Activated naive CD8-positive, alpha-beta T cell treated with anti-CD3 and anti-CD28 coated beads for 36 hours (primary cell): ENCODE results near the gene PAQR9. TPM values are rescaled to one million over a fixed set of nuclear protein-coding genes. Genes with fewer than 3 reads are reported as not detected.
"Not testable (repeated sequence)": the region's sequence is repeated elsewhere in the genome, so short reads cannot be mapped to it uniquely, and the experiment has no call there.

Experiments used
- DNase-seq: peaks from one replicate; pipeline ENCODE4 v3.0.0; 2021
- H3K27ac Mint-ChIP-seq: one replicate; pipeline ENCODE4 v1.8.0; 2022; ENCODE audit warnings: mild to moderate bottlenecking, moderate library complexity, mixed read lengths
- H3K27me3 Mint-ChIP-seq: one replicate; pipeline ENCODE4 v1.8.0; 2022; ENCODE audit warnings: mild to moderate bottlenecking, mixed read lengths
- H3K36me3 Mint-ChIP-seq: one replicate; pipeline ENCODE4 v1.8.0; 2021; ENCODE audit warnings: mild to moderate bottlenecking, mixed read lengths
- H3K4me1 Mint-ChIP-seq: one replicate; pipeline ENCODE4 v1.8.0; 2021; ENCODE audit warnings: mixed read lengths
- H3K4me3 Mint-ChIP-seq: one replicate; pipeline ENCODE4 v1.8.0; 2022; ENCODE audit warnings: mild to moderate bottlenecking, moderate library complexity, mixed read lengths
- H3K9me3 Mint-ChIP-seq: one replicate; pipeline ENCODE4 v1.8.0; 2022; ENCODE audit warnings: mixed read lengths
- total RNA-seq, 2 experiments: library from RNA; stranded (reverse); gene quantifications; one replicate each; pipeline ENCODE4 v1.2.3, GENCODE V29; 2021

The PAQR9 gene
- total RNA-seq, 2 experiments from 2014 or later = not detected

- DNase-seq, H3K4me3 Mint-ChIP-seq, H3K36me3 Mint-ChIP-seq, H3K27ac Mint-ChIP-seq, H3K9me3 Mint-ChIP-seq, H3K4me1 Mint-ChIP-seq: not testable (repeated sequence)
- H3K27me3 Mint-ChIP-seq = peaks cover 15% of the 10 kb centered on the region
Observed at GRCh38 chr3:142988826-142989225, 25.4 kb upstream of the PAQR9 start.

DNA sequence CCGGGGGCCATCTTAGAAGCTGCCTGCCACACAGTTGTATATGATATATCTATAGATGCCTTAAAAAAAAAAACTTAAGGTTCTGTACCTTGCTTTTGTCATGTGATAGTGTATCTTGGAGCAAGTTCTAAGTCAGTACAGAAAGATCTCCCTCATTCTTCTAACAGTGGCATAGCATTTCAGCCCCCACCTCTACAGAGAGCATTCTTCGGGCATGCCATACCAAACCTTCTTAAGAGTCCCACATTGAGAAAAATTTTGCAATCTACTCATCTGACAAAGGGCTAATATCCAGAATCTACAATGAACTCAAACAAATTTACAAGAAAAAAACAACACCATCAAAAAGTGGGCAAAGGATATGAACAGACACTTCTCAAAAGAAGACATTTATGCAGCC, 24.7 kb upstream of the PAQR9 start:
- H3K27me3 Mint-ChIP-seq = peaks cover 13% of the 10 kb centered on the region
- H3K4me1 Mint-ChIP-seq, H3K27ac Mint-ChIP-seq, DNase-seq, H3K36me3 Mint-ChIP-seq, H3K4me3 Mint-ChIP-seq, H3K9me3 Mint-ChIP-seq: not testable (repeated sequence)

- H3K27ac Mint-ChIP-seq = no peak overlapping the region
- H3K9me3 Mint-ChIP-seq = no peaks in the 10 kb centered on the region
- no peak for DNase-seq
- no peak overlapping the region for H3K4me3 Mint-ChIP-seq
- H3K27me3 Mint-ChIP-seq = peaks cover 12% of the 10 kb centered on the region
- no peaks in the 10 kb centered on the region for H3K36me3 Mint-ChIP-seq
- H3K4me1 Mint-ChIP-seq = no peaks in the 10 kb centered on the region
Observed at GRCh38 chr3:142987707-142988106, 24.2 kb upstream of the PAQR9 start.

DNA sequence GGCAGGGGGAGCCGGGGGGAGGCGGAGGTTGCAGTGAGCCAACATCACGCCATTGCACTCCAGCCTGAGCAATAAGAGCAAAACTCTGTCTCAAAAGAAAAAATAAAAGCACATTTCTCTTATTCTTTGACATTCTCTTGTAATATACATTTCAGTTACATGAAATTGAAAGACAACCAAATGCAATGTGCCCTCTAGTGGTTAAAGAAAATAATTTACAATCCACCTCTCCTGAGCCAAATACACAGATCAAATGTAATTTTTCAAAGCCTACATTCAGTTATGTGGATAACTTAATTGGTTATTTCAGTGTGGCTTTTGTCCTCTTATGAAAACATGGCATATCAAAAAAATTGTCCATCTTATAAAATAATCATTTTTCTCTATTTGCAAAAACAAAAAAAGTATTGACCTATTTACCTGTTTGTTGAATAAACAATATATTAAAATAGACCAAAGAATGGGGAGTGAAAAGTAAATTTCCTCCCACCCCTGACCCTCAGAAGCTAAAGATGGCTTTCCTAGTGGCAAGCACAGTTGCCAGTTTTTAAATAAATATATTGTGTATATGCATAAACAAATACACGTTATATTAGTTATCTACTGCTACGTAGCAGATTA, 23.7 kb upstream of the PAQR9 start:
- H3K9me3 Mint-ChIP-seq = no peaks in the 10 kb centered on the region
- H3K36me3 Mint-ChIP-seq = no peaks in the 10 kb centered on the region
- no peak overlapping the region for H3K27ac Mint-ChIP-seq
- H3K4me3 Mint-ChIP-seq = no peak overlapping the region
- no peaks in the 10 kb centered on the region for H3K4me1 Mint-ChIP-seq
- no peak for DNase-seq
- peaks cover 15% of the 10 kb centered on the region for H3K27me3 Mint-ChIP-seq

- no peaks in the 10 kb centered on the region for H3K36me3 Mint-ChIP-seq
- H3K27me3 Mint-ChIP-seq = peaks cover 19% of the 10 kb centered on the region
- H3K4me1 Mint-ChIP-seq = no peaks in the 10 kb centered on the region
- no peak overlapping the region for H3K27ac Mint-ChIP-seq
- H3K9me3 Mint-ChIP-seq = no peaks in the 10 kb centered on the region
- no peak for DNase-seq
- H3K4me3 Mint-ChIP-seq = no peak overlapping the region
Observed at GRCh38 chr3:142984255-142984654, 20.8 kb upstream of the PAQR9 start.

DNA sequence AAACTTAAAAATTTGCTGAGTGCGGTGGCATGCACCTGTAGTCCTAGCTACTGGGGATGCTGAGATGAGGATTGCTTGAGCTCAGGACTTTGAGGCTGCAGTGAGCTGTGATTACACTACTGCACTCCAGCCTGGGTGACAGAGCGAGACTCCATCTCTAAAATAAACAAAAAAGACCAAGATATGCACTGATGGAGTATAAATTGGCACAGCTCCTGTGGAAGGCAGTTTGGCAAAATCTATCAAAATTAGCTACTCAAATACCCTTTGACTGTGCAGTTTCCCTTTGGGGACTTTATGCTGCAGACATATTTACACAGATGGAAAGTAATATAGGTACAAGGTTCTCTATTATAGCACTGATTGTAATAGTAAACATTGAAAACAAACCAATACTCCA, 19.8 kb upstream of the PAQR9 start:
- peaks cover 19% of the 10 kb centered on the region for H3K27me3 Mint-ChIP-seq
- DNase-seq = no peak
- H3K4me3 Mint-ChIP-seq = no peak overlapping the region
- no peak overlapping the region for H3K27ac Mint-ChIP-seq
- H3K9me3 Mint-ChIP-seq = no peaks in the 10 kb centered on the region
- no peaks in the 10 kb centered on the region for H3K4me1 Mint-ChIP-seq
- no peaks in the 10 kb centered on the region for H3K36me3 Mint-ChIP-seq

- H3K4me3 Mint-ChIP-seq = no peak overlapping the region
- no peak overlapping the region for H3K27ac Mint-ChIP-seq
- no peaks in the 10 kb centered on the region for H3K4me1 Mint-ChIP-seq
- peaks cover 15% of the 10 kb centered on the region for H3K27me3 Mint-ChIP-seq
- DNase-seq = no peak
- no peaks in the 10 kb centered on the region for H3K36me3 Mint-ChIP-seq
- H3K9me3 Mint-ChIP-seq = no peaks in the 10 kb centered on the region
Observed at GRCh38 chr3:142982038-142982773, 18.7 kb upstream of the PAQR9 start.

DNA sequence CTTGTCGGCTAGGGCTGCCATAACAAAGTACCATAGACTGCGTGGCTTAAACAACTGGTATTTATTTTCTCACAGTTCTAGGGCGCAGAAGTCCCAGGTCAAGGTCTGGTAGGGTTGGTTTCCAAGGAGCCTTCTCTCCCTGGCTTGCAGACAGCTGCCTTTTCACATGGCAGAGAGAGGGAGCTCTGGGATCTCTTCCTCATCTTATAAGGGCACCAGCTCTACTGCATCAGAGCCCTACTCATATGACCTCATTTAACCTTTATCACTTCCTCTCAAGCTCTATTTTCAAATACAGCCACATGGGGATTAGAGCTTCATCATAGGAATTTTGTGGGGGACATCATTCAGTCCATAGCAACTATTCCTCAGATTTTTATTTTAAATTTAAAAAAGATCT, 17.6 kb upstream of the PAQR9 start:
- Mint-ChIP-seq H3K4me3 (no peak overlapping the region), H3K4me1 (no peaks in the 10 kb centered on the region), H3K9me3 (no peaks in the 10 kb centered on the region), H3K27ac (no peak overlapping the region), H3K27me3 (peaks cover 15% of the 10 kb centered on the region), H3K36me3 (no peaks in the 10 kb centered on the region)
- no peak for DNase-seq

DNA sequence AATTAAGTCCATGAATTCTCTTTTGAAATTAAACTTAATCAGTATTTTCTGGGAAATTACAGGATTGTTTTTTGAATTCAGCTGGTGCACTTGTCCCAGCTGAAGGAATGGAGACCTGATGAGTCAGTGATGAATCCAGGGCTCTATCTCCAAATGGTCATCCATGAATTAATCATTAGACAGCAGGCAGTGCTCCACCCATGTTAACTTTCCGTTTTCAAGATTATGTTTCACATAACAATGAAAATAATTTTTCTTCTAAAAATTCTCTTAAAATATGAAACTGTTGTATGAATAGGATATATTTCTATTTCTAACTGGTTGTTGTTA, 13.9 kb upstream of the PAQR9 start:
- no peaks in the 10 kb centered on the region for H3K36me3 Mint-ChIP-seq
- H3K4me3 Mint-ChIP-seq = no peak overlapping the region
- DNase-seq = no peak
- H3K27ac Mint-ChIP-seq = no peak overlapping the region
- H3K27me3 Mint-ChIP-seq = peaks cover 19% of the 10 kb centered on the region
- no peaks in the 10 kb centered on the region for H3K9me3 Mint-ChIP-seq
- no peaks in the 10 kb centered on the region for H3K4me1 Mint-ChIP-seq

- peaks cover 19% of the 10 kb centered on the region for H3K27me3 Mint-ChIP-seq
Observed at GRCh38 chr3:142976621-142977398, 13.3 kb upstream of the PAQR9 start.

DNA sequence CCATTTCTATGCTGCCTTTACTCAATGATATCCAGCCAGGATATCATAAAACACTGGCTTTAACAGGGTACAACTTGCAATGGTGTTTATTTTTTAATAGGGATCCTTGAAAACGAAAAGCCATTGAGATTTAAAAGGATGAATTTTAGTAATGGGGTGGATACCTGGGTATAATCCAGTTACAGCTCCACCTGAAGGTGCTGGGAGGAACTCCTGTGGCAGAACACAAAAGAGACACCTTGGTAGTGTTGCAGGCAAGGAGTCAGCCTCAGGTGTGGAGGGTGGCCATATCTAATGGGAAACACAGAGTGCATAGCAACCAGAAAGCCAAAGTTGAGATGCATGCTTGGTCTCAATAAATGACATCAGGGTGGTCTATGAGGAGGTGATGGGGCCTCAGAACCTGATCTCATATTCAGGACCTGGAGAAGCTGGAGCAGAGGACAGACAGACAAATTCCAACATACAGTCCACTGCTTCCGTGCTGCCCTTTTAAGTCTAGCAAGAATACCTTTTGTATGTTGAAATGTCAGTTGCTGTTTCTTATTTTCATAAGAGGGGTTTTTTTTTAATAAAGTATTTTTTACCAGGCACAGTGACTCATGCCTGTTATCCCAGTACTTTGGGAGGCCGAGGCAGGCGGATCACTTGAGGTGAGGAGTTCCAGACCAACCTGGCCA, 12.0 kb upstream of the PAQR9 start:
- H3K27me3 Mint-ChIP-seq = peaks cover 17% of the 10 kb centered on the region
- no peaks in the 10 kb centered on the region for H3K9me3 Mint-ChIP-seq
- no peaks in the 10 kb centered on the region for H3K36me3 Mint-ChIP-seq
- no peak overlapping the region for H3K27ac Mint-ChIP-seq
- H3K4me3 Mint-ChIP-seq = no peak overlapping the region
- DNase-seq = no peak
- H3K4me1 Mint-ChIP-seq = no peaks in the 10 kb centered on the region

More at GRCh38 chr3:142976621-142977398, 13.3 kb upstream of the PAQR9 start:
- no peak for DNase-seq
- H3K9me3 Mint-ChIP-seq = no peaks in the 10 kb centered on the region
- no peaks in the 10 kb centered on the region for H3K36me3 Mint-ChIP-seq
- H3K4me3 Mint-ChIP-seq = no peak overlapping the region
- H3K4me1 Mint-ChIP-seq = no peaks in the 10 kb centered on the region
- H3K27ac Mint-ChIP-seq = no peak overlapping the region

DNA sequence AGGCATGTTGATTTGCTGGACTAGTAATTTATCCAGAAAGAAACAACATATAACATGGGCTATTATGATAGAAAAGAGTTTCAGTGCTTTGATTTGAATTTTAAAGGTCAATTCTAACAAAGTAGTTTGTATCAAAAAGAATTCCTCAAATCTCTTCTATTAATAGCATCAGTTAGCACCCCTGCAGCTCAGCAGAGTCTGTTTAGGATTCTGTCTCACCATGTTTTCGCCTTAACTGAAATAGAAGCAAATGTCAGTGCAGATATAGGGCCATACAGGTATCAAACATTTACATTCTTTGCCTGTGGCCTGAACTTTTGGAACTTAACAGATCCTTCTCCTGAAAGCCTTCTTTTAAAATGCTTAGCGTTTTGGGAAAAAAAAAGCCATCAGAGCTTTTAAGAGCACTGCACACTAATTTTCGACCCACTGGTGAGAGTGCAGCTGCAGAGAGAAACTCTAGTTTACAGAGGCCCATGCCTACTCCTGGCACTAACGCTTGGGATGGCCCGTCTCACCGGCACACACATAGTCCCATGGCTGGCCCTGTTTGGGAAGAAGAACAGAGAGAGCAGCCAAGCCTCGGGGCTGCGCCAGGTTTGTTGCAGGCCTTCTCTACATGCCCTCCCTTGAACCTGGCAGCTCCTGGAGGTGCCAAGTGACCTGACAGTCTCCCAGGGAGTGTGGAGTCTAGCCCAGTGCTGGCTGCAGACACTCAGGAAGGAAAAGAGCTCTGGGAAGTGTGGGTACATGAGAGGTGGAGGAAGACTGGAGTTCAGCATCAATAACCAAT, 9.9 kb upstream of the PAQR9 start:
- no peak overlapping the region for H3K27ac Mint-ChIP-seq
- H3K4me1 Mint-ChIP-seq = no peaks in the 10 kb centered on the region
- H3K36me3 Mint-ChIP-seq = no peaks in the 10 kb centered on the region
- no peaks in the 10 kb centered on the region for H3K9me3 Mint-ChIP-seq
- no peak overlapping the region for H3K4me3 Mint-ChIP-seq
- H3K27me3 Mint-ChIP-seq = peaks cover 16% of the 10 kb centered on the region
- no peak for DNase-seq

- Mint-ChIP-seq H3K4me1 (no peaks in the 10 kb centered on the region), H3K4me3 (no peak overlapping the region), H3K36me3 (no peaks in the 10 kb centered on the region), H3K9me3 (no peaks in the 10 kb centered on the region), H3K27me3 (peaks cover 16% of the 10 kb centered on the region), H3K27ac (no peak overlapping the region)
- DNase-seq = no peak
Observed at GRCh38 chr3:142972092-142972753, 8.7 kb upstream of the PAQR9 start.

DNA sequence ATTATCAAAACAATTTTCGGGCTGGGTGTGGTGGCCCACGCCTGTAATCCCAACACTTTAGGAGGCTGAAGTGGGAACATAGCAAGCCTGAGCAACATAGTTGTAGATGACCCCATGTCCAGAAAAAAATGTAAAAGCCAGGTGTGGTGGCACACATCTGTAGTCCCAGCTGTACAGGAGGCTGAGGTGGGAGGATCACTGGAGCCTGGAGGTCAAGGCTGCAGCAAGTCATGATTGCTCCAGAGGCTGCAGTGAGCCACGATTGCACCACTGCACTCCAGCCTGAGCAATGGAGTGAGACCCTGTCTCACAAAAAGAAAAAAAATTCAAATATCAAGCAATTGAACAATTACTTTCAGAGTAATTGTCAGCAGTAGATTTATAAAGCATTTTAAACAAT, 8.0 kb upstream of the PAQR9 start:
- Mint-ChIP-seq H3K27me3 (peaks cover 22% of the 10 kb centered on the region), H3K4me3 (no peak overlapping the region)

More for the DNA sequence above, 8.0 kb upstream of the PAQR9 start:
- H3K9me3 Mint-ChIP-seq = no peaks in the 10 kb centered on the region
- no peak overlapping the region for H3K27ac Mint-ChIP-seq
- H3K4me1 Mint-ChIP-seq = no peaks in the 10 kb centered on the region
- H3K36me3 Mint-ChIP-seq = no peaks in the 10 kb centered on the region
- no peak for DNase-seq
